HEK293 (cell line): ENCODE measurements around the gene HLA-DMA.

ENCODE experiments used
- CTCF ChIP-seq: fragments of 450-650 bp; formaldehyde crosslinking; IDR thresholded peaks from 2 replicates; pipeline ENCODE4 v1.5.1; 2016; ENCODE audit warnings: missing biosample characterization, missing genetic modification characterization
- GFI1B ChIP-seq: fragments of 450-650 bp; formaldehyde crosslinking; IDR thresholded peaks from 2 replicates; pipeline ENCODE4 v1.5.1; 2016; ENCODE audit warnings: missing biosample characterization, missing genetic modification characterization
- GLIS2 ChIP-seq: fragments of 450-650 bp; formaldehyde crosslinking; IDR thresholded peaks from 2 replicates; pipeline ENCODE4 v1.5.1; 2016; ENCODE audit warnings: missing biosample characterization, missing genetic modification characterization
- KLF8 ChIP-seq: fragments of 450-650 bp; formaldehyde crosslinking; IDR thresholded peaks from 2 replicates; pipeline ENCODE4 v1.5.1; 2016; ENCODE audit warnings: missing biosample characterization, missing genetic modification characterization
- SP2 ChIP-seq: fragments of 450-650 bp; formaldehyde crosslinking; IDR thresholded peaks from 2 replicates; pipeline ENCODE4 v1.5.1; 2016; ENCODE audit warnings: missing biosample characterization, missing genetic modification characterization
- WT1 ChIP-seq: fragments of 450-650 bp; formaldehyde crosslinking; IDR thresholded peaks from 2 replicates; pipeline ENCODE4 v1.5.1; 2016; ENCODE audit warnings: missing biosample characterization, missing genetic modification characterization
- ZBTB26 ChIP-seq: fragments of 450-650 bp; formaldehyde crosslinking; optimal IDR thresholded peaks from 2 replicates; pipeline ENCODE3; 2016; ENCODE audit warnings: missing biosample characterization, mild to moderate bottlenecking, missing genetic modification characterization
- ZFHX2 ChIP-seq: fragments of 450-650 bp; formaldehyde crosslinking; conservative IDR thresholded peaks from 2 replicates; pipeline ENCODE4 v1.5.1; 2016; ENCODE audit warnings: missing biosample characterization, missing genetic modification characterization
- ZFP37 ChIP-seq: fragments of 450-650 bp; formaldehyde crosslinking; IDR thresholded peaks from 2 replicates; pipeline ENCODE4 v1.5.1; 2016; ENCODE audit warnings: missing biosample characterization, missing genetic modification characterization
- ZFP41 ChIP-seq: fragments of 450-650 bp; formaldehyde crosslinking; IDR thresholded peaks from 2 replicates; pipeline ENCODE4 v1.5.1; 2016; ENCODE audit warnings: missing biosample characterization, missing genetic modification characterization, borderline replicate concordance
- ZNF114 ChIP-seq: fragments of 450-650 bp; formaldehyde crosslinking; IDR thresholded peaks from 2 replicates; pipeline ENCODE4 v1.5.0; 2017; ENCODE audit warnings: missing biosample characterization, missing genetic modification characterization
- ZNF140 ChIP-seq: fragments of 450-650 bp; formaldehyde crosslinking; IDR thresholded peaks from 2 replicates; pipeline ENCODE4 v1.5.1; 2016; ENCODE audit warnings: missing biosample characterization, missing genetic modification characterization
- ZNF16 ChIP-seq: fragments of 450-650 bp; formaldehyde crosslinking; IDR thresholded peaks from 2 replicates; pipeline ENCODE4 v1.5.1; 2016; ENCODE audit warnings: low read depth, missing biosample characterization, missing genetic modification characterization
- ZNF19 ChIP-seq: fragments of 450-650 bp; formaldehyde crosslinking; IDR thresholded peaks from 2 replicates; pipeline ENCODE4; 2016; ENCODE audit warnings: missing biosample characterization, missing genetic modification characterization, low read depth
- ZNF292 ChIP-seq: fragments of 450-650 bp; formaldehyde crosslinking; IDR thresholded peaks from 2 replicates; pipeline ENCODE4 v1.5.1; 2016; ENCODE audit warnings: low read depth, missing biosample characterization, missing genetic modification characterization, borderline replicate concordance
- ZNF302 ChIP-seq: fragments of 450-650 bp; formaldehyde crosslinking; IDR thresholded peaks from 2 replicates; pipeline ENCODE4 v1.5.1; 2016; ENCODE audit warnings: missing biosample characterization, missing genetic modification characterization, low read depth
- ZNF324 ChIP-seq: fragments of 450-650 bp; formaldehyde crosslinking; IDR thresholded peaks from 2 replicates; pipeline ENCODE4 v1.5.1; 2016; ENCODE audit warnings: missing biosample characterization, missing genetic modification characterization
- ZNF362 ChIP-seq: fragments of 450-650 bp; formaldehyde crosslinking; IDR thresholded peaks from 2 replicates; pipeline ENCODE4 v1.5.1; 2016; ENCODE audit warnings: missing biosample characterization, missing genetic modification characterization
- ZNF398 ChIP-seq: fragments of 450-650 bp; formaldehyde crosslinking; IDR thresholded peaks from 2 replicates; pipeline ENCODE4 v1.5.1; 2017; ENCODE audit warnings: missing biosample characterization, missing genetic modification characterization
- ZNF423 ChIP-seq: fragments of 450-650 bp; formaldehyde crosslinking; IDR thresholded peaks from 2 replicates; pipeline ENCODE4 v1.5.1; 2016; ENCODE audit warnings: missing biosample characterization, missing genetic modification characterization
- ZNF48 ChIP-seq: fragments of 450-650 bp; formaldehyde crosslinking; IDR thresholded peaks from 2 replicates; pipeline ENCODE4 v1.5.1; 2016; ENCODE audit warnings: missing biosample characterization, missing genetic modification characterization
- ZNF600 ChIP-seq: fragments of 450-650 bp; formaldehyde crosslinking; IDR thresholded peaks from 2 replicates; pipeline ENCODE4 v1.5.1; 2016; ENCODE audit warnings: missing biosample characterization, missing genetic modification characterization
- ZNF621 ChIP-seq: fragments of 450-650 bp; formaldehyde crosslinking; IDR thresholded peaks from 2 replicates; pipeline ENCODE4 v1.5.1; 2017; ENCODE audit warnings: missing biosample characterization, missing genetic modification characterization
- ZNF623 ChIP-seq: fragments of 450-650 bp; formaldehyde crosslinking; IDR thresholded peaks from 2 replicates; pipeline ENCODE4 v1.5.1; 2016; ENCODE audit warnings: missing biosample characterization, missing genetic modification characterization
- ZNF629 ChIP-seq: fragments of 450-650 bp; formaldehyde crosslinking; IDR thresholded peaks from 2 replicates; pipeline ENCODE4 v1.5.1; 2017; ENCODE audit warnings: missing biosample characterization, missing genetic modification characterization
- ZNF660 ChIP-seq: fragments of 450-650 bp; IDR thresholded peaks from 2 replicates; pipeline ENCODE4 v1.5.1; 2018; ENCODE audit warnings: missing biosample characterization, mild to moderate bottlenecking, missing genetic modification characterization
- ZNF791 ChIP-seq: fragments of 450-650 bp; formaldehyde crosslinking; IDR thresholded peaks from 2 replicates; pipeline ENCODE4 v1.5.1; 2016; ENCODE audit warnings: missing biosample characterization, missing genetic modification characterization
- ZNF830 ChIP-seq: fragments of 450-650 bp; IDR thresholded peaks from 2 replicates; pipeline ENCODE4 v1.5.0; 2018; ENCODE audit warnings: missing biosample characterization, missing genetic modification characterization, low read depth, mild to moderate bottlenecking, moderate library complexity
- ZSCAN18 ChIP-seq: fragments of 450-650 bp; formaldehyde crosslinking; IDR thresholded peaks from 2 replicates; pipeline ENCODE4 v1.5.1; 2016; ENCODE audit warnings: missing biosample characterization, missing genetic modification characterization
- TF ChIP-seq, protein P1 (sequence below): fragments of 450-650 bp; formaldehyde crosslinking; IDR thresholded peaks from 2 replicates; pipeline ENCODE4 v1.5.1; 2016; ENCODE audit warnings: missing biosample characterization, missing genetic modification characterization, borderline replicate concordance

HLA-DMA gene

DNA sequence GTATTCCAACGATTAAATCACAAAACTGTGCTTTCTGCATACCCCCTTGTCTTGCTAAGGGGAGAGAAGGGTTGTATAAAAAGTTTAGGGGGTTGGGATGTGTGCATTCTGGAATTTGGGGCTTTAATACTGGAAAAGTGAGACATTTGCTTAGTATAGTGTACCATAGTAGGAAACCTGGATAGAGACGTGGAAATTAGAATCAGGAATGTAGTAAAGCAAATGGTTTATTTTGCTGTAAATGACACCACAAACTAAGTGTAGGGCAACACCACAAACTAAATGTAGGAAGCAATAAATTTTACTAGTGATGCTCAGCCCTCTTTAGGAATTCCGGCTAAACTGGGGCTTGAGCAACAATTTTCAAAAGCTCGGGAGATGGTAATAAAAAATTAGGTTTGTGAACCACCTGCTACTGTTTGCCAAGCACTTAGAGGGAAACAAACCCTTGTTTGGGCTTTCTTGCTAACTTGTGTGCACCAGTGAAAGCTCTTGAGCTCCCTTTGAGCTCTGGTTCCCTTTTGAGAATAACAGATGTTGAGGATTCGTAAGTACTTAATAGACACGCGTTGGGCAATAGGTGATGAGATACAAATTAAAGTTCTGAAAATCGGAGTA is 29.3 kb upstream of the HLA-DMA start (continued):
- no peak for TF ChIP-seq SP2 (tag by site-specific recombination)
- TF ChIP-seq ZSCAN18 (tag by site-specific recombination) = no peak
- TF ChIP-seq ZNF114 (tag by site-specific recombination) = no peak
- no peak for TF ChIP-seq ZNF623 (tag by site-specific recombination)
- no peak for TF ChIP-seq ZNF48 (tag by site-specific recombination)
- TF ChIP-seq ZNF621 (tag by site-specific recombination) = no peak
- TF ChIP-seq, protein P1, sequence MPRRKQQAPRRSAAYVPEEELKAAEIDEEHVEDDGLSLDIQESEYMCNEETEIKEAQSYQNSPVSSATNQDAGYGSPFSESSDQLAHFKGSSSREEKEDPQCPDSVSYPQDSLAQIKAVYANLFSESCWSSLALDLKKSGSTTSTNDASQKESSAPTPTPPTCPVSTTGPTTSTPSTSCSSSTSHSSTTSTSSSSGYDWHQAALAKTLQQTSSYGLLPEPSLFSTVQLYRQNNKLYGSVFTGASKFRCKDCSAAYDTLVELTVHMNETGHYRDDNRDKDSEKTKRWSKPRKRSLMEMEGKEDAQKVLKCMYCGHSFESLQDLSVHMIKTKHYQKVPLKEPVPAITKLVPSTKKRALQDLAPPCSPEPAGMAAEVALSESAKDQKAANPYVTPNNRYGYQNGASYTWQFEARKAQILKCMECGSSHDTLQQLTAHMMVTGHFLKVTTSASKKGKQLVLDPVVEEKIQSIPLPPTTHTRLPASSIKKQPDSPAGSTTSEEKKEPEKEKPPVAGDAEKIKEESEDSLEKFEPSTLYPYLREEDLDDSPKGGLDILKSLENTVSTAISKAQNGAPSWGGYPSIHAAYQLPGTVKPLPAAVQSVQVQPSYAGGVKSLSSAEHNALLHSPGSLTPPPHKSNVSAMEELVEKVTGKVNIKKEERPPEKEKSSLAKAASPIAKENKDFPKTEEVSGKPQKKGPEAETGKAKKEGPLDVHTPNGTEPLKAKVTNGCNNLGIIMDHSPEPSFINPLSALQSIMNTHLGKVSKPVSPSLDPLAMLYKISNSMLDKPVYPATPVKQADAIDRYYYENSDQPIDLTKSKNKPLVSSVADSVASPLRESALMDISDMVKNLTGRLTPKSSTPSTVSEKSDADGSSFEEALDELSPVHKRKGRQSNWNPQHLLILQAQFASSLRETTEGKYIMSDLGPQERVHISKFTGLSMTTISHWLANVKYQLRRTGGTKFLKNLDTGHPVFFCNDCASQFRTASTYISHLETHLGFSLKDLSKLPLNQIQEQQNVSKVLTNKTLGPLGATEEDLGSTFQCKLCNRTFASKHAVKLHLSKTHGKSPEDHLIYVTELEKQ (tag by site-specific recombination) = peak; percentile 51; the same call in 1 of the 2 replicates
- no peak for TF ChIP-seq ZNF292 (tag by site-specific recombination)
- TF ChIP-seq GFI1B = no peak
- no peak for TF ChIP-seq ZNF19 (tag by site-specific recombination)
- TF ChIP-seq ZNF830 (tag by site-specific recombination) = no peak
- TF ChIP-seq WT1 = peak; percentile 78
- no peak for TF ChIP-seq ZNF140
- TF ChIP-seq ZFP41 (tag by site-specific recombination) = no peak
- TF ChIP-seq ZNF791 (tag by site-specific recombination) = no peak
- no peak for TF ChIP-seq ZNF16 (tag by site-specific recombination)
- peak; percentile 35; the same call in 1 of the 2 replicates for TF ChIP-seq ZNF629 (tag by site-specific recombination)
- TF ChIP-seq CTCF (tag by site-specific recombination) = no peak
- TF ChIP-seq GLIS2 (tag by site-specific recombination) = no peak
- TF ChIP-seq ZNF423 (tag by site-specific recombination) = no peak
- 0 out of 2 replicates have a peak, but pooled peaks have one; percentile 15 for TF ChIP-seq ZNF660 (tag by site-specific recombination)
- peak; percentile 42 for TF ChIP-seq KLF8
- TF ChIP-seq ZNF600 (tag by site-specific recombination) = peak; percentile 88; the same call in 1 of the 2 replicates
- no peak for TF ChIP-seq ZNF324
- TF ChIP-seq ZFHX2 (tag by site-specific recombination) = no peak
- peak; percentile 3 for TF ChIP-seq ZBTB26 (tag by site-specific recombination)
- no peak for TF ChIP-seq ZNF398
- no peak for TF ChIP-seq ZNF302
- TF ChIP-seq ZNF362 (tag by site-specific recombination) = 0 out of 2 replicates have a peak, but pooled peaks have one; percentile 5
- 0 out of 2 replicates have a peak, but pooled peaks have one; percentile 6 for TF ChIP-seq ZFP37
